ENCODE results near the gene MARCKS.
"Not testable (repeated sequence)": the region's sequence is repeated elsewhere in the genome, so short reads cannot be mapped to it uniquely, and the experiment has no call there.

MARCKS gene

GRCh38 chr6:113882336-113883022 lies 25.3 kb downstream of the MARCKS start:
- DNase-seq (ENCODE audit: low read depth in 1 of 2, low spot score in 1 of 2): no peak

GRCh38 chr6:113884011-113884410 lies 26.9 kb downstream of the MARCKS start:
- no peak for DNase-seq (ENCODE audit: low read depth in 1 of 2, low spot score in 1 of 2)

GRCh38 chr6:113886512-113886911 lies 29.4 kb downstream of the MARCKS start:
- no peak for DNase-seq (ENCODE audit: low read depth in 1 of 2, low spot score in 1 of 2)

GRCh38 chr6:113888493-113888892 lies 31.3 kb downstream of the MARCKS start:
- no peak for DNase-seq (ENCODE audit: low read depth in 1 of 2, low spot score in 1 of 2)

GRCh38 chr6:113888956-113889630 lies 31.9 kb downstream of the MARCKS start:
- DNase-seq (ENCODE audit: low read depth in 1 of 2, low spot score in 1 of 2): no peak

- no peak for DNase-seq (ENCODE audit: low read depth in 1 of 2, low spot score in 1 of 2)
Measured at GRCh38 chr6:113893451-113893850, 36.3 kb downstream of the MARCKS start.

- DNase-seq (ENCODE audit: low read depth in 1 of 2, low spot score in 1 of 2): no peak
Measured at GRCh38 chr6:113893866-113894265, 36.7 kb downstream of the MARCKS start.

- no peak for DNase-seq (ENCODE audit: low read depth in 1 of 2, low spot score in 1 of 2)
Measured at GRCh38 chr6:113894712-113895674, 37.8 kb downstream of the MARCKS start.

- no peak for DNase-seq (ENCODE audit: low read depth in 1 of 2, low spot score in 1 of 2)
Measured at GRCh38 chr6:113901482-113901881, 44.3 kb downstream of the MARCKS start.

- DNase-seq (ENCODE audit: low read depth in 1 of 2, low spot score in 1 of 2): no peak
Measured at GRCh38 chr6:113903666-113904330, 46.7 kb downstream of the MARCKS start.

- no peak for DNase-seq (ENCODE audit: low read depth in 1 of 2, low spot score in 1 of 2)
Measured at GRCh38 chr6:113907102-113907815, 50.1 kb downstream of the MARCKS start.

- DNase-seq (ENCODE audit: low read depth in 1 of 2, low spot score in 1 of 2): no peak
Measured at GRCh38 chr6:113908801-113909200, 51.7 kb downstream of the MARCKS start.

- peak in 1 of 2 donors; percentile 24 for DNase-seq (ENCODE audit: low read depth in 1 of 2, low spot score in 1 of 2)
Measured at GRCh38 chr6:113909224-113909856, 52.2 kb downstream of the MARCKS start.

- DNase-seq (ENCODE audit: low read depth in 1 of 2, low spot score in 1 of 2): not testable (repeated sequence)
Measured at GRCh38 chr6:113910285-113910684, 53.1 kb downstream of the MARCKS start.
